A172 (cell line): Measurements from ENCODE around the gene NUDT14. TPM values are rescaled to one million over a fixed set of nuclear protein-coding genes. Genes with fewer than 3 reads are reported as not detected.

ENCODE experiments used
- DNase-seq: peaks from one replicate; pipeline ENCODE4 v3.0.0-alpha.2; 2015; ENCODE audit warnings: low spot score
- total RNA-seq: library from RNA; depleted of rRNA; stranded (reverse); fragments of >200 nt; shearing (Covaris generic); gene quantifications from 2 replicates; pipeline ENCODE4 v1.2.3, GENCODE V29; 2014

The NUDT14 gene
- total RNA-seq, 1 experiment from 2014 or later = 23.1 TPM

DNA sequence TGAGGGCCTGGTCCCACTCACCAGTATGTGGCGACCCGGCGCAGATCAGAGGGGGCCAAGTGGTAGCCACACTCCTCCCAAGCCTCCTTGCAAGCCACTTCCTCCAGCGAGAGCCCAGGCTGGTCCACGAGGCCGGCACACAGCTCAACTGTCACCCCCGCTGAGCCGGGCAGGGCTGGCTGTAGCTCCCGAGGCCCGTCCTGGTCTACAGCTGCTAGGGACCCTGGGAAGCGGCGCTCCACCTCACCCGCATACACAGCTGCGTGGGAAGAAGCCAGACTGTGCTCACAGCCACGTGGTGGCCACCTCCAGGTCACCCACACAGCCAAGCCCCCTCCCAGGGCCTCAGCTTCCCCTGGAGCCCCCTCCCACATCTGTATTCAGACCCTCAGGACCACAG, 4.6 kb downstream of the NUDT14 start:
- no peak for DNase-seq

DNA sequence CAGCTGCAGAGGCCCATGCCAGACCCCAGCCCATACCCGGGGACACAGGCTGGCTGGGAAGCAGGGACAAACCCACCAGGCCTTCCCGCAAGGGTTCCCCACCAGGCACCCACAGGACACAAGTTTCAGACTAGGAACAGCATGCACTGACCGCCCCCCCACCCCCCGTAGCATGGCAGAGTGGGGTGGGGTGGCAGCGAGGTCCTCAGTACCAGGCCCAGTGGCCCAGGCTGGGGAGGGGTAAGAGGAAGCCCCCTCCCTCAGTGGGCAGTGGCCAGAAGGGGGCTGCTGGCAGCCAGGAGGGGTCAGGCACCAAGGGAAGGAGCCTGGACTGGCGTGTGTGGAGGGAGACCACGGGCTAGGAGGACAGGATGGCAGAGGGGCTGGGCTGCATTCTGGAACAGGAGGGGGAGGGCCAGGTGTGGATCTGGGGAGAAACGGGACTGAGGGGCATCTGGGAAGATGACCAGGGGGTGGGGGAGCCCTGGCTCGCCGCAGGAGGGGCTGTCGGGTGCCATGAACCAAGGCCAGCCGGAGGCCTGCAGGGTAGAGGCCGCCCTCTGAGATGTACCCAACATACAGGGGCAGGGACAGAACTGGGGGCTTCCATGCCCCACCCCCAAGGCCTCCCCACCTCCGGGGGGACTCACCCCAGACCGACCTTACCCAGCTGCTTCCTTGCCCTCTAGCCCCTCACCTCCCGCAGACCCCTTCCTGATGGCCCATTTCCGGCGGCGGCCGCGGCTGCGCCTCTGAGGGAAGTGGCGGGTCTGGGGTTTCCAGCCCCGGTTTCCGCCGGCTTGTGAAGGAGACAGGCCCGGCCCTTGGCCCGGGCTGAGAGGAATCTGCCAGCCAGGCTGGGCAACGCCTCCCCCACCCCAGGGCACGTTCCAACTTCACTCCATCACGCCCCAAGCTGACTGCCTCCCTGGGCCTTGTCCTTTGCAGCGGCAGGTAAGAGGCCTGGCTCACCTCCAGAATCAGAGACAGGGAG, 6.9 kb downstream of the NUDT14 start:
- no peak for DNase-seq

DNA sequence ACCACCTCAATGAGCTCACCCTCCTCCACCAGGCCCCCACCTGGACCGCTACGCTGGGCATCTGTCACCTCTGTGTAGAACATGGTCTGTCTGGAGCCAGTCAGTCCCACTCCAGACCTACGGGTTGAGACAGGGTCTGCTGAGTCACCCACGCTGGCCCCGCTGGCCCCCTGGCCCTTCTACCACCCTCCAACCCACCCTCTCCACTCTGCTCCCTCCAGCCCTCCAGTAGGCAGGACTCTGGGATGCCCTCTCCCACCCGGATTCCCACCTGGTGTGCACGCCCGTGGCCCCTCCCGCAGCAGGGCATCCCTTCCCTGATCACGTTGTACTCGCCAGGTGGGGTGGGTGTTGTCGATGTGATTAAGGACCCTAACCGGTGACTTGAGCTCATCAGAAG, 8.0 kb downstream of the NUDT14 start:
- no peak for DNase-seq

DNA sequence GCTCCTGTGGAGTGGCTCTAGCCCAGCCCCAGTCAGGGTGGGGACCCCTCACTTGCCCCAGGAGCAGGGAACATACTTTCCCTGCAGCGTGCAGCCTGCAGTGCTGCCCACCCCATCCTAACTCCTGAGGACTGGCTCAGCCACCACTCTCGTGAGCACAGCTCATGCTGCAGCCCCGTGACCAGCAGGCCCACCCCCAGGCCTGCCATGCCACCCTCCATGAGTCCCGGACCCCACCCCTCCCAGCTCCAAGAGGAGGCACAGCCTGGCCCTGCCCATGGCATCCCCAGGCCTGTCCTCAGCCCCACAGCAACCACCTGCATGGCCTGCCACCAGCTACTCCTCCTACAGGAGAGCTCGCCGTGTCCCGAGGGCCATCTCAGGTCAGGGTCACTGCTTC, 8.6 kb downstream of the NUDT14 start:
- no peak for DNase-seq

DNA sequence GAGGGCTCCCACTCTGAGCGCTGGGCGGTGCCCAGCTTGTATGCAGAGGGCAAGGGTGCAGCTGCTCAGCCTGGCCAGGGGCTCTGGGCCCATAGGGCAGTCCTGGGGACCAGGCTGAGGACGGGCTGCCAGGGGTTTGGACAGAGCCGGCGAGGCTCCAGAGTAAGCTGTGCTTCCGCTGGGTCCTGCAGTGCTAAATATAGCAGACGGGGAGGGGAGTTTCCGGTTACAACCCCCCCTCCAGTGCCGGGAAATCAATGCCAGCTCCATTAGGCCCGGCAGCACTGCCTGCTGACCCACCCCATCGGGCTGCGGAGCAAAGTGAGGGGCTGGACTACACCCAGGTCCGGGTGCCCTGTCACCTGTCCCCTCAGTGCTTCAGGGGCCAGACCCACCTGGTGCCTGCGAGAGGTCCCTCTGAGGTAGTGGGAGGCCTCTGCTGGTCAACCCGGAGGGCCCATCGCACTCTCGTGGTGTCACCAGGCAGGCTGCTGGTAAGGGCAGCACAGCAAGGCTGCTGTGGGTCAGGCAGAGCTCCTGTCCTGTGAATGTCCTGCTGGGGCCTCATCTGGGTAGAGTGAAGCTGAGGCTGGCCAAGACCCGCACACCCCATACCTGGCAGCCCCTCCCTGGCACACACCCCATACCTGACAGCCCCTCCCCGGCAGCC, 10.0 kb downstream of the NUDT14 start:
- DNase-seq = no peak

DNA sequence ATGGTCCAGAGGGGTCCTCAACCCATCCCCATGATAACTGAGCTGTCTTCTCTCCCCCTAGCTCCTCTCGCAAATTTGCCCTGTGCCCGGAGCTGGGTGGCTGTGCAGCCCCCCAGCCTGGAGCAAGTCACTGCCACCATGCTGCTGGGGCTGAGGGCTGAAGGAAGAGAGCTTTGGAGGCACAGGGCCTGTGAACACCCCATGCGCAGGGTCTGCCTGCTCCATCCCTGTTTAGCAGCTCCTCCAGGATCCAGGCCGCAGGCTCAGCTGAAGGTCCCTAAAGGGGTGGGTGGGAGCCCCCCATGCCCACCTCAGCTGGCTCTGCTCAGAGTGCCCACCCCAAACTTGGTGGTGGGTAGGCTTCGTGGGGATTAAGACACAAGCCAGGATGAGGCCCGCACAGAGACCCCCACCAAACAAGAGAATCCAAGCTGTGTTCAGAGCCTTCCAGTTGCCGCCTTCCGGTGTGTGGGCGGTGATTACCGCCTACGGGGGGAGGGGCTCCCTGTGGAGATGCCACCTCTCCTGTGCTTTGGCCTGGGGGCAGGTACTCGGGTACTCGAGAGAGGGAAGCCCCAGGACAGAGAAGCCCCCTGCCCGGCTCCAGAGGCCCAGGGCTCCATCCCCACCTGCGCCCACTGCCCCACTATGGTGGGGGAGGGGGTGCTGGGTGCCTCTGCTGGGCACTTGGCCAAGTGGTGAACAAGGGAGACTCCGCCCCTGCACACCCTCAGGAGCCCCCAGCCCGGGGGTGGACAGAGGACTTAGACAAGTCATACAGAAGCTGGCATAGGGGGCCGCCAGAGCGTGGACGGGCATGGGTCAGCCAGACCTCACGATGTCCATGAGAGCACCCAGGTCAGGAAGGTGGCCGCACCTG, 11.1 kb downstream of the NUDT14 start:
- DNase-seq = no peak

DNA sequence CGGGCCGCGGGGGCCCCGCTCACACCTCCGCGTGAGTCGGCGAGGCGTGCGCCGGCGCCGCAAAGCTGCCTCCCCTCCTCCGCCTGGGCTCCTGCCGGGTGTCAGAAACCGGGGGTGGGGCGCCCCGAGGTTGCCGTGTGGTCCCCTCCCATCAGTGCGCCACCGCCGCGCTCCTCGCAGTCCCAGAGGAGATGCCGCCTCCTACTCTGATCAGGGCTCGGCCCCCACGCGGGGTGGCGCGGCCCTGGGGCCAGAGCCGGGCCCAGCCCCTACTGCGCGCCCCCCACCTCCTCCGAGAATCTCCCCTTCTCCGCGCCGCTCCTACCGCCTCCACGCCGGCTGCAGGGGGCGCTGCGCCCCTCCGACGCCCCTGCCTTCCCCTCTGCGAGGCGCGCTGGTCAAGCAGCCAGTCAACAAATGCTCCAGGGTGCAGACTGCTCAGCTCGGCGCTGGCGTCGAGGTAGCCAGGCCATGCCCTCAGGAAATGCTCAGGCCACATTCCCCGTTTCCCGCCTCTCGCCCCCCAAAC, 12.1 kb downstream of the NUDT14 start:
- no peak for DNase-seq

DNA sequence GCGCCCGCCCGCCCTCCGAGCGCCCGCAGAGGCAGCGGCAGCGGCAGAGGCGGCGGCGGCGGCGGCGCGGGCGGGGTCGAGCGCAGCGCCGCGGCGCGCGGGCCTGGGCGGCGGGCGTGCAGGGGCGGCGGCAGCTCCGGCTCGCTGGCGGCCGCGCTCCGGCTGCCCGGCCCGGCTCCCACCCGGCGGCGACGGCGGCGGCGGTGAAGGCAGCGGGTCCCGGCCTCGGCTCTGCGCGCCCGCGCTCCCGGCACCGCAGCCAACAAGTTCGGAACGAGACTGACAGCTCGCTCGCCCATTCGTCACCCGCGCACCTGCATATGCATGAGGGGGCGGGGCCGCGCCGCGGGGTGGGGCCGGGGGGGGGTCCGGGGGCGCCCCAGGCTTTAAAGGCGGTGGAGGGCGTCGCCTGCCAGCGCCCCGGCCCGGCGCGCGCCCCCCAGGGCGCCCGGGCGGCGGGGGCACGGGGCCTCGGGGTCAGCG, 12.6 kb downstream of the NUDT14 start, which contains the start of gene JAG2:
JAG2 (minus strand) TSS at position 281 of the 483 bp plus-strand sequence. CDS start 356 bp downstream, outside the sequence.
- no peak for DNase-seq

DNA sequence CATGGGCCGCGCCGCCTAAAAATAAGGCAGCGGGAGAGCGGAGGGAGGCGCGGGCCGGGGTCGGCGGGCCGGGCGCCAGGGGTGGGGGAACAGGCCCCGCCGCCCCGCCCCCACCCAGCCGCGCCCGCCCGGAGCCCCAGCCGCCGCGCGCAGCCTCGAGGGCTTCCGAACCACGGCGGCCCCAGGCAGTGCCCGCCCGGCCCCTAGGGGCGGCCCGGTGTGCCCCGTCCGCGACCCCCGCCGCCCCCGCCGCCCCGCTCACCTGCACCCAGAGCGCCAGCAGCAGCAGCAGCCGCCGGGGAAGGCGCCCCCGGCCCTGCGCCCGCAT, 13.1 kb downstream of the NUDT14 start:
- no peak for DNase-seq

DNA sequence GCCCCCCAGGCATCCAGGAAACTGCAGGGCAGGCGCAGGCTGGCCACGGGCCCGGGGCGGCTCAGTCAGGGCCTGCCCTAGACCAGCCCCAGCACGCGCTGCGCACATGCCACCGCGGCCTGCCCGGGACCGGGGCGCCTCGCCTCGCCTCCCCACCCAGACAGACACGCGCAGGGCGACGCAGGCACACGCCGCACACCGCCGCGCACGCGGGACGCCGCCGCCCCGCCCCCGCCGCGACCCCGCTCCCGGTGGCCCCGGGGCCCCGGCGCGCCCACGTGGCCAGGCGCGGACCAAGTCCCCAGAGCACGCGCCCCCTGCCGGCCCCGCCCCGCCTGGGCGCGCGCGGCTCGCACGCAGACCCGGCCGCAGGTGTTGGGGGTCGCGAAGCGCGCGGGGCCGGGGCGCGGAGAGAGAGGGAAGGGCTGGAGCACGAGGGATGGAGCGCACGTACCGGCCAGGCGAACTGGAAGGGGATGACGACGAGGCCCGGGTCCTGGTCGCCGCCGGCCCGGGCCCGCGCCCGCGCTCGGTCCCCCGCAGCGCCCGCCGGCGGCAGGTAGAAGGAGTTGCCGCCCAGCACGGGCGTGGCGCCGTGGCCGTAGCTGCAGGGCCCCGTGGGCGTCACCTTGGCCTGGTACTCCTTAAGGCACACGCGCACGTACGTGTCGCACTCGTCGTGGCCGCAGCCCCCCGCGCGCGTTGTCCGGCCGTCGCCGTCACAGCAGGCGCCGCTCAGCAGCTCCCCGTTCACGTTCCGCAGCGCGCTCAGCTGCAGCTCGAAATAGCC, 13.6 kb downstream of the NUDT14 start:
- no peak for DNase-seq

DNA sequence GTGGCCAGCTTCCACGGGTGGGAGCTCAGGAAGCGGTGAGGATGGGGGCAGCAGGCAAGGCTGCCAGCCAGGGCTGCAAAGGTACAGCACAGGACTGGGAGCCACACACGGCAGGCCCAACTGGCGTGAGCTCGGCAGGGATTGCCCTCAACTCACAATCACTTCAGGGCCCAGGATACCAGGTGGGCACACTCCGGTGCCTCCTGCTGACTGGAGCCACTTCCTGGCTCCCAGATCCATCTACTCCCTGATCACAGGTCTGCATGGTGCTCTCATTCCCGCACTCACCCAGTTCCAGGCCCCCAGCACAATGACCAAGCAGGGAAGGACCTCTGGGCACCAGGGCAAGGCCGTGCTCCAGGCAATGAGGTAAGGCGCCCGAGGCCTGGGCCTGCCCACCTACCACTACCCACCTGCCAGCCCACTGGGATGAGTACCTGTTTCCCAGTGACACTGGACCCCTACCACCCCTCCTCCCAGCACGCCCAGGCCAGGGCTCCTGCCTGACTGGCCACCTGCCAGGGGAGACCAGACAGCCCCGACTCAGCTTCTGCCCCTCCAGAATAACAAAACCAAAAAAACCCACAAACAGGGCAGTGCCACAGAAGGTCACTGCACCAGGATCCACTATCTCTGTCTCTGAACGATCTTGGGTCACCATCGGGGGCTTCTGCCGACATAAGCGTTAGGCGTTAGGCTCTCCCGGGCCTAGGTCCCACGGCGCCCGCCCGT, 14.4 kb downstream of the NUDT14 start:
- no peak for DNase-seq

DNA sequence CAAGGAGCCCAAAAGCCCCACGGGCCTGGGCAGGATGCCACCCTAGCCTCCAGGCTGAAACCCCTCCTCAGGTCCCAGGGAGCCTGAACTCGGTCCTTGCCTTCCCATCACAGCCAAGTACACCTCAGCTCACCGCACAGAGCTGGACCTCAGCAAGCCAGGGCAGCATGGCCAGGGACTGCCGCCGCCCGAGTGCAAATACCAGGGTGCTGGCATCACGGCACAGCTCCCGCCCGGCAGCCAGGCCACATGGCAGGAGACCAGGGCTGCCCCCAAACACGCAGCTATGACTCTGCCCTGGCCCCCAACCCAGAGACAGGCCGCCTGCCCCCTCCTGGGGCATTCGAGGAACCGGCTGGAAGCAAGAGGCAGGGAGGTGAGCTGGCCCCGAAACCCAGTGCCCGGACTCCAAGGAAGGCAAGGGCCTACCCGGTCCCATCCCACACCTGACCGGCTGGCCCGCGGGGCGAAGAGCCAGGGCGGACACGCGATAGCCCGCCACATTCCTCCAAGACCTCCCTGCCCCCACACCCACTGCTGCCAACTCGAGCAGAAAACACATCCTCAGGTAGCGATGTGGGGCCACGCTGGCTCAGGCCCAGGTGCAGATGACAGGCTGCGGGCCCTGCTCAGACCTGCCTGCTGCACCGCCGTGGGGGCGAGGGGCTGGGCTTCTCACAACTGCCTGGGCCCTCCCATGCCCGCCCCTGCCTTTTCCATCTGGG, 15.2 kb downstream of the NUDT14 start:
- DNase-seq = no peak

DNA sequence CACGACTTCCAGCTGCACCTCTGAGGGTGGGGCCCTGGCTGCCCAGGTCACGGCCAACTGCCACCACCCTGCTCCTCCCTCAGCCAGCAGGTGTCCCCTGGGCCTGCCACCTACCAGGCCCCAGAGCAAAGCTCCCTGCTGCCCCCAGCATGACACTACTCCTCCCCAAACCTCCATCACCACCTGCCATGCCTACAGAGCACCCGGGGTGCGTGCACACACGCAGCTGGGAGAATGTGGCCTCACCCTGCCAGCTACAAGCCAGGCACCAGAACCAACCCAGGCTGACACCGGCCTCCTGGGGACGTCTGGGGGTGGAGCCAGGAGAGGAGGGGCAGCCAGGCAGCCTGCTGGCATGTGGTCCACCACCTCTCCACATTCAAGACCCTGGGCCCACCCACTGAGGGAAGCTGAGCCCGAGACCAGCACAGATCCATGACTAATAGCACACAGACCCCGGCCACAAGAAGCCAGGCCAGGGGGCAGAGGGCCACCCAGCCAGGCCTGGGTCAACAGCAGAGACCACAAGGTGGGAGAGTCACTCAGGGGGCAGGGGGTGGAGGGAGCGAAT, 15.9 kb downstream of the NUDT14 start:
- no peak for DNase-seq

DNA sequence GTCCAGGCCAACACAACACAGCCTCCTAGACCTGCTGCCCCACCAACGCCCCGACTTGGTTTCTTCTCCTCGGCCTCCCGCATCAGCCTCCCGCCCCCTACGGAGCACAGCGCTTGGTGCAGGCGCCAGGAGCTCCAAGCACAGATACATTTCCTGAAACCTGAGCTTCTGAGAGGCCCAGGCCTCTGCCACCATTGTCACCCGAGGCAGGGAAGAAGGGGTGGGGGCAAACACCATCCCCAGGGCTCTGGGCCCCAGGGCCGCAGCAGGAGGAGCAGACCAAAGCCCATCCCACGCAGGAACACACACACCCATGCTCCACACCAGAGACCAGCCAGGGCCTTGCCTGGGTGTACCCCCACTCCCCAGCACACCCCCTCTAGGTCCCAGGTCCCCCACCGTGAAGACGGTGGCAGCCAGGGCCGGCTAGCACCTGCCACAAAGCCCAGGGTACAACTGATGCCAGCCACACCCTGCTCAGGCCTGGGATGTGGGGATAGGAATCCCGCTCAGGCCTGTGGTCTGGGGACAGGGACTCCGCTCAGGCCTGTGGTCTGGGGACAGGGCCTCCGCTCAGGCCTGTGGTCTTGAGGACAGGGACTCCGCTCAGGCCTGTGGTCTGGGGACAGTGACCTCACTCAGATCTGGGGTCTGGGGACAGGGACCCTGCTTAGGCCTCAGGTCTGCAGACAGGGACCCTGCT, 17.9 kb downstream of the NUDT14 start:
- no peak for DNase-seq

DNA sequence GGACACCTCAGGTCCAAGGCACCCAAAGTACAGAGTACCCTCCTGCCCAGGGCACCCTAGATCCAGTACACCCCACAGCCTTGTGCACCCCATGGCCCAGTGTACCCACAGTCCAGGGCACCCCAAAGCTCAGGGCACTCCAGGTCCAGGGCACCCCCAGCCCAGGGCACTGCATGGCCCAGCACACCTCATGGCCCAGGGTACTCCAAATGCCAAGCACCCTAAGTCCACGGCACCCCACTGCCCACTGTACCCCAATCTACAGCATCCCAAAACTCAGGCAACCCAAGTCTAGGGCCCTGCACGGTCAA, 18.5 kb downstream of the NUDT14 start:
- DNase-seq = no peak

DNA sequence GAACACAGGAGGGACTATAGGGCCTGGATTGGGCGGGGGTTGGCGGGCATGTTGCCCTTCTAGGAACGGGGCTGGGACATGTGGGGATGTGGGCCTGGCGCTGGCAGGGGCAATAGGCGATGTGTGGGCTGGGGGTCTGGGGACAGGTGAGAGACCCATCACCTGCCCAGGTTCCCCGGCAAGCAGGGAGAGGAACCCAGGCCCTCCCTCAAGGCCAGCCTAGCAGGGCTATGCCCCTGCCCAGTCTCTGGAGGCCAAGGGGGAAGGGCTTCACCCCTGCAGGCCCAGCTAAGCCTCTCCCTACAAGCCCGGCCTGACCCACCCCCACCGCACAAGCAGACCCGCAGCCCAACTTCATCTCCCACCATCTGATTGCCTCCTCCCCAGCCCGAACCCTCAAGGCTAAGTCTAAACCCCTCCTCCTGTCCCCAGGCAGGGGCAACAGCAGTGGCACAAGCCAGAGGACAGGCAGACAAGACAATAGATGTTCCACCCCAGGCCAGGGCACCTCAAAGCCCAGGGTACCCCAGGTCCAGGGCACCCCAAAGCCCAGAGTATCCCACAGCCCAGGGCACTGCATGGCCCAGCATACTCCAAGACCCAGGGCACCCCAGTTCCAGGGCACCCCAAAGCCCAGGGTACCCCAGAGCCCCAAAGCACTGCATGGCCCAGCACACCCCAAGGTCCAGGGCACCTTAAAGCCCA, 19.0 kb downstream of the NUDT14 start:
- no peak for DNase-seq

DNA sequence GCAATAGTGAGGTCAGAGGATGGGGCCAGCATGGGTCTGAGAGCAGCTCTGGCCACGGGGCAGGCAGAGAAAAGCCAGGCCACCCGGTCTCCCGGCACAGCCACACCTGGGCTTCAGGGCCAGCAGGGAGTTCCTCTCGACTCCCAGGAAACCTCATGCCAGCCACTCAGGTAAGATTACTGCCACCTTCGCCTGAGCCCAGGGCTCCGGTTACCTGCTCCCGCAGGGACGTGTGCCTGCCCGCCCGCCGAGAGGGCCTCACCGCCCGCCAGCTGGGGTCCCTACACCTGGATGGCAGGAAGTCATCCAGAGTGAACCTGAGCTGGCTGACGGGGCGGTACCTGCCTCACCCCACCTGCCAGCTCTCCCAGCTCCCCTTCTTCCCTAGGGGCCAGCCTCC, 19.8 kb downstream of the NUDT14 start:
- DNase-seq = no peak

DNA sequence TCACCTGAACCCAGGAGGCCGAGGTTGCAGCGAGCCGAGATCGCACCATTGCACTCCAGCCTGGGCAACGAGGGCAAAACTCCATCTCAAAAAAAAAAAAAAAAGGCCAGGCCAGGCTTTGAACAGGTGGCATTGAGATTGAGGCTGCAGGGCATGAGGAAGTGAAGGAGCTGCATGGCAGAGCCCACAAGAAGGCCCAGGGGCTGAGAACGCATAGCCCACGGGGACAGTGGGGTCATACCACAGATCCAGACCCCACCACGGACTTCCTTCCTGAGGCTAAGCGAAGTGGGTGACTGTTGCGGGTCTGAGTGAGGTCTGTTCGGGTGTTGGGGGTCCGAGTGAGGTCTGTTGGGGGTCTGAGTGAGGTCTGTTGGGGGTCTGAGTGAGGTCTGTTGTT, 20.3 kb downstream of the NUDT14 start:
- no peak for DNase-seq
